HepG2 (cell line): Measurements from ENCODE around the gene RIOK3. TPM values are rescaled to one million over a fixed set of nuclear protein-coding genes. Genes with fewer than 3 reads are reported as not detected.

Experiments used
- CBX1 ChIP-seq: IDR thresholded peaks from one replicate; pipeline ENCODE4 v1.6.1; 2016; ENCODE audit warnings: antibody characterized with exemption, low read depth
- CC2D1A ChIP-seq: sonication (generic); formaldehyde crosslinking; IDR thresholded peaks from 2 replicates; pipeline ENCODE4 v1.8.1; 2023; ENCODE audit warnings: mild to moderate bottlenecking, missing genetic modification reagents
- EED ChIP-seq: sonication (generic); formaldehyde crosslinking; IDR thresholded peaks from 2 replicates; pipeline ENCODE4 v1.5.0; 2020; ENCODE audit warnings: mild to moderate bottlenecking, missing genetic modification reagents
- ELF1 ChIP-seq: sonication (generic); formaldehyde crosslinking; IDR thresholded peaks from 2 replicates; pipeline ENCODE4 v1.4.0; 2020; ENCODE audit warnings: missing genetic modification reagents
- JDP2 ChIP-seq: sonication (generic); formaldehyde crosslinking; IDR thresholded peaks from 2 replicates; pipeline ENCODE4 v1.8.1; 2022; ENCODE audit warnings: missing genetic modification reagents, borderline replicate concordance
- KMT2B ChIP-seq: IDR thresholded peaks from 2 replicates; pipeline ENCODE4 v1.6.1; 2016; ENCODE audit warnings: missing genetic modification reagents, missing compliant biosample characterization
- MLX ChIP-seq: IDR thresholded peaks from 2 replicates; pipeline ENCODE4 v1.6.1; 2016
- MXD1 ChIP-seq: sonication (generic); formaldehyde crosslinking; IDR thresholded peaks from 2 replicates; pipeline ENCODE4 v1.4.0; 2020; ENCODE audit warnings: mild to moderate bottlenecking, missing genetic modification reagents
- PATZ1 ChIP-seq: sonication (generic); formaldehyde crosslinking; IDR thresholded peaks from 2 replicates; pipeline ENCODE4 v1.4.0; 2020; ENCODE audit warnings: missing genetic modification reagents
- REXO4 ChIP-seq: sonication (generic); formaldehyde crosslinking; IDR thresholded peaks from 2 replicates; pipeline ENCODE4 v1.8.0; 2022; ENCODE audit warnings: missing genetic modification reagents, mild to moderate bottlenecking, borderline replicate concordance
- RXRA ChIP-seq: sonication (generic); formaldehyde crosslinking; IDR thresholded peaks from 2 replicates; pipeline ENCODE4 v1.5.1; 2020; ENCODE audit warnings: missing genetic modification reagents
- SAFB2 ChIP-seq: sonication (generic); formaldehyde crosslinking; IDR thresholded peaks from 2 replicates; pipeline ENCODE4 v1.5.1; 2020; ENCODE audit warnings: missing genetic modification reagents, low read depth, mild to moderate bottlenecking, borderline replicate concordance
- SALL2 ChIP-seq: sonication (generic); formaldehyde crosslinking; IDR thresholded peaks from 2 replicates; pipeline ENCODE4 v1.8.1; 2023; ENCODE audit warnings: mild to moderate bottlenecking, missing genetic modification reagents, inconsistent platforms
- U2AF1 ChIP-seq: fragments of 200-400 bp; formaldehyde crosslinking; optimal IDR thresholded peaks from 2 replicates; pipeline ENCODE3; 2017; ENCODE audit warnings: mild to moderate bottlenecking, low read depth, low read length
- ZNF10 ChIP-seq: sonication (generic); formaldehyde crosslinking; IDR thresholded peaks from 2 replicates; pipeline ENCODE4 v1.4.0; 2020; ENCODE audit warnings: mild to moderate bottlenecking, low read depth, missing genetic modification reagents, borderline replicate concordance
- ZNF138 ChIP-seq: sonication (generic); formaldehyde crosslinking; IDR thresholded peaks from 2 replicates; pipeline ENCODE4 v1.5.0; 2020; ENCODE audit warnings: mild to moderate bottlenecking, low read depth, missing genetic modification reagents
- ZNF160 ChIP-seq: sonication (generic); formaldehyde crosslinking; IDR thresholded peaks from 2 replicates; pipeline ENCODE4 v1.8.0; 2022; ENCODE audit warnings: mild to moderate bottlenecking, inconsistent platforms, missing genetic modification reagents
- ZNF24 ChIP-seq: fragments of 450-650 bp; IDR thresholded peaks from 2 replicates; pipeline ENCODE4 v1.6.1; 2017; ENCODE audit warnings: antibody characterized with exemption, mild to moderate bottlenecking
- ZNF280B ChIP-seq: sonication (generic); formaldehyde crosslinking; IDR thresholded peaks from 2 replicates; pipeline ENCODE4 v1.5.0; 2020; ENCODE audit warnings: missing genetic modification reagents, mild to moderate bottlenecking, borderline replicate concordance
- ZNF414 ChIP-seq: sonication (generic); formaldehyde crosslinking; IDR thresholded peaks from 2 replicates; pipeline ENCODE4 v1.5.0; 2020; ENCODE audit warnings: missing genetic modification reagents
- ZNF7 ChIP-seq: IDR thresholded peaks from 2 replicates; pipeline ENCODE4 v1.6.1; 2016; ENCODE audit warnings: missing biosample characterization, missing genetic modification reagents
- ZNF839 ChIP-seq: sonication (generic); formaldehyde crosslinking; IDR thresholded peaks from 2 replicates; pipeline ENCODE4 v1.4.0; 2020; ENCODE audit warnings: missing genetic modification reagents, mild to moderate bottlenecking, borderline replicate concordance
- polyA plus RNA-seq, 8 experiments: library from polyadenylated mRNA; depleted of rRNA in 3 of 8; stranded (reverse) in 7 of 8; unstranded in 1 of 8; fragments of >200 nt; fragmentation: Illumina TruSeq in 4 of 8; extraction: Trizol in 4 of 8; gene quantifications; 2 replicates each; pipeline versions ENCODE4 v1.2.1 to v1.2.3, GENCODE V29; 2011 to 2016; ENCODE audit warnings: low read depth in 4 of 8, missing spikeins in 1 of 8, mixed read lengths in 1 of 8; ENCODE audit not compliant: insufficient read depth in 1 of 8
- total RNA-seq, 5 experiments: library from RNA; depleted of rRNA; stranded (reverse); fragments of >200 nt; fragmentation: Illumina TruSeq; extraction: Trizol; gene quantifications; 2 replicates each; pipeline ENCODE4 v1.2.3, GENCODE V29; 2016; ENCODE audit warnings: low read depth in 1 of 5

RIOK3 gene
- total and polyA plus RNA-seq, 2 of the 13 experiments (the other 11 are each of a cell fraction or from before 2014, with no cell fraction given), result 26.7 to 36.0 TPM

- TF ChIP-seq U2AF1 (no peak), MXD1 (no peak), ZNF280B (CRISPR knock-in tag) (no peak), RXRA (no peak), ZNF414 (CRISPR knock-in tag) (no peak), SALL2 (CRISPR knock-in tag) (no peak), KMT2B (CRISPR knock-in tag) (no peak), ELF1 (0 out of 2 replicates have a peak, but pooled peaks have one; percentile 17), ZNF7 (CRISPR knock-in tag) (peak; percentile 30; the same call in 1 of the 2 replicates), MLX (CRISPR knock-in tag) (no peak), PATZ1 (CRISPR knock-in tag) (no peak), EED (CRISPR knock-in tag) (no peak), ZNF24 (no peak), JDP2 (no peak), REXO4 (CRISPR knock-in tag) (no peak), CBX1 (peak; percentile 52), ZNF138 (CRISPR knock-in tag) (no peak), ZNF839 (CRISPR knock-in tag) (no peak), SAFB2 (no peak), CC2D1A (CRISPR knock-in tag) (no peak), ZNF10 (no peak), ZNF160 (CRISPR knock-in tag) (no peak)
Measured at GRCh38 chr18:23487738-23488570, 34.9 kb downstream of the RIOK3 start (continued).
